ENCODE data around the gene AMZ1. TPM values are rescaled to one million over a fixed set of nuclear protein-coding genes. Genes with fewer than 3 reads are reported as not detected.
"Not testable (repeated sequence)": the region's sequence is repeated elsewhere in the genome, so short reads cannot be mapped to it uniquely, and the experiment has no call there.

The AMZ1 gene
- total RNA-seq, 1 donor from 2014 or later = not detected

- H3K27me3 ChIP-seq = no peaks in the 10 kb centered on the region
- intact Hi-C loops (cut with DNase I) = no loop called here
- peaks cover 0 to 15% of the 10 kb centered on the region in 2 donors for H3K36me3 ChIP-seq
- peaks cover 0 to 3% of the 10 kb centered on the region in 2 donors for H3K4me1 ChIP-seq
- H3K27ac ChIP-seq = no peak overlapping the region
- peaks cover 0 to 4% of the 10 kb centered on the region in 2 donors for H3K9me3 ChIP-seq
- no peak for TF ChIP-seq CTCF (IDR thresholded peaks at IDR 0.05)
- peak in 1 of 2 donors; percentile 70 for DNase-seq (ENCODE audit: low spot score in 2 of 2)
- no peak overlapping the region for H3K4me3 ChIP-seq
Observed at GRCh38 chr7:2734751-2735571, 47.0 kb downstream of the AMZ1 start.

DNA sequence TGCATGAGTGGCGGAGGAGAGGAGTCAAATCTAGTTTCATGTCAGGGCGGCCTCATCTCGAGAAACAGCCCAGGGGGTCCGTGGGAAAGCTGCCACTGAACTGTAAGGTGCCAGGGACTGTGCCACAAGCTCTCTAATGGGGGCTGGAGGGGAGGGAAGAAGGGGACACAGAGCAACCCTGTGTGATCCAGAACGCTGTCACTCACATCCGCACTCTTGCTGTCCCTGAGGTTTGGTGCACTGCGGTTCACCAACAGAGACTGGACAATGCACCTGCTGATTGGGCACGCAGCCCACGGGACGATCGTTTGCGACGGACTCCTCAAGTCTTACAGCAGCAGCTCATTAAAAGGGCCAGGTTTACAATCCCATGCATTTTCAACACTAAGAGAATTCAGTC is 47.7 kb downstream of the AMZ1 start:
- no peak overlapping the region for H3K4me3 ChIP-seq
- peaks cover 0 to 7% of the 10 kb centered on the region in 2 donors for H3K36me3 ChIP-seq
- H3K27me3 ChIP-seq = no peaks in the 10 kb centered on the region
- H3K9me3 ChIP-seq = peaks cover 0 to 4% of the 10 kb centered on the region in 2 donors
- H3K4me1 ChIP-seq = no peaks in the 10 kb centered on the region
- no peak for TF ChIP-seq CTCF (IDR thresholded peaks at IDR 0.05)
- intact Hi-C loops (cut with DNase I) = no loop called here
- no peak overlapping the region for H3K27ac ChIP-seq
- DNase-seq (ENCODE audit: low spot score in 2 of 2) = peak in 1 of 2 donors; percentile 47

DNA sequence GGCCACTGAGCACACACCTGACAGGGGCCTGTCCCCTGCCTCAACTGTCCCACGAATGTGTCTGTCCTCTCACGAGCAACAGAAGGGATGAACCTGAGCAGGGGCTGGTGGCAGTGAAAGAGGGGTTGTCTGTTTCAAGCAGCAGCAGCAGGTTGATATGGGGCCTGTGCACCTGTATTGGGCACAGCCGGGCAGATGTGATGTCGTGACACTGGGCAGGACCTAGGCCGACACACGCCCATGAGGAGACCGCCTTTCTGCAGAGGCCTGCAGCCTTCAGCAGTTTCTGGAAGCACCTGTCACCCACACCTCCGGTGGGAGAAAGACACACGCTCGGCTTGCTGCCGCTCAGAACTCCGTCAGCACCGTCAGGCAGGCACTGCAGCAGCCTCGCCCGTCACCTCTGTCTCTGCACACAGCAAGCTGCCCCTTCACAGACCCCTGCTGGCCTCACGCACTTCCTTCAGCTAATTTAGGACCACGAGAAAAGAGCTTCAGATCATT is 48.5 kb downstream of the AMZ1 start:
- H3K27ac ChIP-seq = no peak overlapping the region
- intact Hi-C loops (cut with DNase I) = no loop called here
- H3K9me3 ChIP-seq = peaks cover 0 to 4% of the 10 kb centered on the region in 2 donors
- no peaks in the 10 kb centered on the region for H3K4me1 ChIP-seq
- no peak overlapping the region for H3K4me3 ChIP-seq
- no peak for TF ChIP-seq CTCF (IDR thresholded peaks at IDR 0.05)
- H3K27me3 ChIP-seq = no peaks in the 10 kb centered on the region
- H3K36me3 ChIP-seq = peaks cover 0 to under 1% of the 10 kb centered on the region in 2 donors
- peak in 1 of 2 donors; percentile 54 for DNase-seq (ENCODE audit: low spot score in 2 of 2)

DNA sequence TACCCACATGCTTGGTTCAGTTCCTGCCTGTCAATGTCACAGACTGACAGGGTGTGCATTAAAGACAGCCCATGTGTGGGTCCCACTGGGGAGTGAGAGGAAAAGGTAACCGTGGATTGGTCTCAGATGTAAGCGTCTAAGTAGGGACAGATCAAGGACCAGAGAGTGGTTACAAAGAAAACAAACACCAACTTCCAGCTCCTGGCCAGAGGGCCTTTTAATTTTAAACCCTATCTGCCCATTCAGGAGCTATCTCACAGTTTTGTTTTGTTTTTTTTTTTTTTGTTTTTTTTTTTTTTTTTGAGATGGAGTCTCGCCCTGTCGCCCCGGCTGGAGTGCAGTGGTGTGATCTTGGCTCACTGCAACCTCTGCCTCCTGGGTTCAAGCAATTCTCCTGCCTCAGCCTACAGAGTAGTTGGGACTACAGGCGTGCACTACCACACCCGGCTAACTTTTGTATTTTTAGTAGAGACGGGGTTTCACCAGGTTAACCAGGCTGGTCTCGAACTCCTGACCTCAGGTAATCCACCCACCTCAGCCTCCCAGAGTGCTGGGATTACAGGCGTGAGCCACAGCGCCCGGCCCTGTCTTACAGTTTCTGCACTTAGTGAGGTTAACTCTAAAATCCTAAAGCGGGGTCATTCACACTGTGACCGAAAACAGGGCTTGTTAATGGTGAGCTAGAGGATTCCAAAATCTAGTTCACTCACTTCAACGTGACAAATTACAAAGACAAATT is 49.2 kb downstream of the AMZ1 start:
- H3K4me3 ChIP-seq; H3K4me1 ChIP-seq; H3K9me3 ChIP-seq; intact Hi-C loops (cut with DNase I); H3K27ac ChIP-seq; H3K36me3 ChIP-seq; H3K27me3 ChIP-seq: not testable (repeated sequence)
- DNase-seq (ENCODE audit: low spot score in 2 of 2) = peak in 1 of 2 donors; percentile 30

- Histone ChIP-seq H3K27me3 (no peaks in the 10 kb centered on the region), H3K36me3 (no peaks in the 10 kb centered on the region), H3K27ac (no peak overlapping the region), H3K4me1 (no peaks in the 10 kb centered on the region), H3K9me3 (peaks cover 0 to 4% of the 10 kb centered on the region in 2 donors), H3K4me3 (no peak overlapping the region)
- intact Hi-C loops (cut with DNase I) = no loop called here
- peak in 1 of 2 donors; percentile 67 for DNase-seq (ENCODE audit: low spot score in 2 of 2)
- no peak for TF ChIP-seq CTCF (IDR thresholded peaks at IDR 0.05)
Observed at GRCh38 chr7:2737771-2738540, 50.0 kb downstream of the AMZ1 start.
